Left lung (tissue), 10 donors: Measurements from ENCODE around the gene SMIM36. TPM values are rescaled to one million over a fixed set of nuclear protein-coding genes. Genes with fewer than 3 reads are reported as not detected.

Source experiments
- ATAC-seq: fragments of 200-7000 bp; cut with Tn5 transposase; one replicate; pipeline ENCODE4 v1.9.1; 2020; ENCODE audit warnings: moderate library complexity
- DNase-seq, 4 donors: peaks; one replicate each; pipeline ENCODE4 v3.0.0-alpha.2; 2013 to 2020
- H3K27ac ChIP-seq, 2 donors: fragments of 200-600 bp; sonication (generic) in 1 of 2; one replicate each; pipeline versions ENCODE4 v1.5.0 to v1.8.0; 2020 to 2021
- H3K27me3 ChIP-seq, 2 donors: fragments of 200-600 bp; sonication (generic) in 1 of 2; one replicate each; pipeline versions ENCODE4 v1.5.0 to v1.8.0; 2020 to 2021
- H3K36me3 ChIP-seq, 2 donors: fragments of 200-600 bp; sonication (generic) in 1 of 2; one replicate each; pipeline versions ENCODE4 v1.5.0 to v1.8.0; 2020 to 2021
- H3K4me1 ChIP-seq, 2 donors: fragments of 200-600 bp; one replicate each; pipeline ENCODE4 v1.8.0; 2021
- H3K4me3 ChIP-seq, 2 donors: fragments of 200-600 bp; sonication (generic) in 1 of 2; one replicate each; pipeline versions ENCODE4 v1.5.0 to v1.8.0; 2020 to 2021; ENCODE audit warnings: mild to moderate bottlenecking in 1 of 2
- H3K9me3 ChIP-seq, 2 donors: fragments of 200-600 bp; sonication (generic) in 1 of 2; one replicate each; pipeline versions ENCODE4 v1.5.0 to v1.8.0; 2020 to 2021
- CTCF ChIP-seq, 2 donors: fragments of 200-600 bp; sonication (generic) in 1 of 2; IDR thresholded peaks; one replicate each; pipeline versions ENCODE4 v1.5.0 to v1.8.0; 2021; ENCODE audit warnings: antibody characterized with exemption in 2 of 2
- intact Hi-C, 2 donors: fragments of 100-400 bp; cut with DNase I; formaldehyde crosslinking; loops; one replicate each; pipeline versions ENCODE4 v1.11.2 to v1.14.2; 2022
- polyA plus RNA-seq, 6 donors: library from polyadenylated mRNA; unstranded; fragments of 120-200 nt; gene quantifications; one replicate each; pipeline ENCODE4 v1.2.1, GENCODE V29; 2013; ENCODE audit not compliant: insufficient read length in 6 of 6
- total RNA-seq, 2 donors: library from RNA; stranded (reverse); fragmentation: NEBNext Ultra II Directional; extraction: Animal tissue kit (Norgen Biotek cat#: 25700); gene quantifications; one replicate each; pipeline ENCODE4 v1.2.1, GENCODE V29; 2021
- donor health status: DM: no; HTN: yes; CAD: no.
- donor health status: DM: no; HTN: no; CAD: no.

The SMIM36 gene
- total and polyA plus RNA-seq, 8 donors: 0.11 to 0.28 (median 0.26) TPM; not detected in 2

GRCh38 chr17:55436224-55437158, 74.8 kb downstream of the SMIM36 start:
- H3K27ac ChIP-seq: no peak overlapping the region
- ATAC-seq (no peak), DNase-seq (no peak)
- peaks cover 4 to 30% of the 10 kb centered on the region in 2 donors for H3K4me1 ChIP-seq
- no peaks in the 10 kb centered on the region for H3K27me3 ChIP-seq
- no peaks in the 10 kb centered on the region for H3K9me3 ChIP-seq
- no peak overlapping the region for H3K4me3 ChIP-seq
- intact Hi-C loops: no loop called here
- TF ChIP-seq CTCF (IDR thresholded peaks at IDR 0.05): no peak
- no peaks in the 10 kb centered on the region for H3K36me3 ChIP-seq

GRCh38 chr17:55435408-55435807, 75.8 kb downstream of the SMIM36 start:
- no peaks in the 10 kb centered on the region for H3K27me3 ChIP-seq
- TF ChIP-seq CTCF (IDR thresholded peaks at IDR 0.05): no peak
- no peak overlapping the region for H3K27ac ChIP-seq
- H3K4me3 ChIP-seq: no peak overlapping the region
- intact Hi-C loops: no loop called here
- no peaks in the 10 kb centered on the region for H3K9me3 ChIP-seq
- peaks cover 4 to 30% of the 10 kb centered on the region in 2 donors for H3K4me1 ChIP-seq
- DNase-seq: no peak
- H3K36me3 ChIP-seq: no peaks in the 10 kb centered on the region
- ATAC-seq: no peak

GRCh38 chr17:55434721-55435120, 76.5 kb downstream of the SMIM36 start:
- Histone ChIP-seq H3K27me3 (no peaks in the 10 kb centered on the region), H3K27ac (no peak overlapping the region), H3K36me3 (no peaks in the 10 kb centered on the region), H3K4me3 (no peak overlapping the region), H3K4me1 (peaks cover 4 to 30% of the 10 kb centered on the region in 2 donors), H3K9me3 (no peaks in the 10 kb centered on the region)
- ATAC-seq (no peak), DNase-seq (no peak)
- intact Hi-C loops: no loop called here
- TF ChIP-seq CTCF (IDR thresholded peaks at IDR 0.05): no peak

GRCh38 chr17:55433629-55434422, 77.4 kb downstream of the SMIM36 start:
- peaks cover 4 to 30% of the 10 kb centered on the region in 2 donors for H3K4me1 ChIP-seq
- DNase-seq (peak in 2 of 4 donors; percentile 72 to 87), ATAC-seq (peak; percentile 74)
- intact Hi-C loops: no loop called here
- no peaks in the 10 kb centered on the region for H3K27me3 ChIP-seq
- TF ChIP-seq CTCF (IDR thresholded peaks at IDR 0.05): no peak
- H3K36me3 ChIP-seq: no peaks in the 10 kb centered on the region
- H3K9me3 ChIP-seq: no peaks in the 10 kb centered on the region
- no peak overlapping the region for H3K4me3 ChIP-seq
- H3K27ac ChIP-seq: peak overlapping the region; percentile 7 to 53
